Fibroblast of peridontal ligament (primary cell): ENCODE data around the gene SPARC.
"Not testable (repeated sequence)": the region's sequence is repeated elsewhere in the genome, so short reads cannot be mapped to it uniquely, and the experiment has no call there.

Experiments used
- DNase-seq: peaks from one replicate; pipeline ENCODE4 v3.0.0-alpha.2; 2010; ENCODE audit errors: extremely low read depth

The SPARC gene

DNA sequence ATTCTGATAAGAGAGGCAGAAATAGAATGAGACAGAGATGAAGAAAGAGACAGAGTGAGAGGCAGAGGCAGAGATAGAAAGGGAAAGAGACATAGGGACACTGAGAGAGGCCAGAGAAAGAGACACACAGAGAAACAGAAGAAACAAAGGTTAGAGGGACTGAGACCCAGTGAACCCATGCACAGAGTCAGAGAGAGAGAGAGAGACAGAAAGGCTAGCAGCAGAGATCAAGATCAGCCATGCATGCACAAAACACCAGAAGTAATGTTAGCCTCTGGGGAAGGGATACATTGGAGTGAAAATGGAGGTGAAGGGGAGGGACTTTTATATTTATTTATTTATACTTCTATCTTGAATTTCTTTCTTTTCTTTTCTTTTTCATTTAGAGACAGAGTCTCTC, 14.1 kb upstream of the SPARC start:
- no peak for DNase-seq

GRCh38 chr5:151700296-151700695, 13.6 kb upstream of the SPARC start:
- no peak for DNase-seq

- peak; percentile 99 for DNase-seq
Observed at GRCh38 chr5:151699071-151699901, 12.6 kb upstream of the SPARC start.

DNA sequence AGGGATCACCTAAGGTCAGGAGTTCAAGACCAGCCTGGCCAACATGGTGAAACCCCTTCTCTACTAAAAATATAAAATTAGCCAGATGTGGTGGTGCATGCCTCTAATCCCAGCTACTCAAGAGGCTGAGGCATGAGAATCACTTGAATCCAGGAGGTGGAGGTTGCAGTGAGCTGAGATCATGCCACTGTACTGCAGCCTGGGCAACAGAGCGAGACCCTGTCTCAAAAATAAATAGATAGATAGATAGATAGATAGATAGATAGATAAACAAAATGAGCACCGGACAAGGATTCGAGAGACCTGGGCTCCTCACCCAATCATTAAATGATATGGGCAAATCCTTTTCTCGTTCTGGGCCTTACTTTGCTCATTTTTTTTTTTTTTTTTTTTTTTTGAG, 11.4 kb upstream of the SPARC start:
- DNase-seq = not testable (repeated sequence)

DNA sequence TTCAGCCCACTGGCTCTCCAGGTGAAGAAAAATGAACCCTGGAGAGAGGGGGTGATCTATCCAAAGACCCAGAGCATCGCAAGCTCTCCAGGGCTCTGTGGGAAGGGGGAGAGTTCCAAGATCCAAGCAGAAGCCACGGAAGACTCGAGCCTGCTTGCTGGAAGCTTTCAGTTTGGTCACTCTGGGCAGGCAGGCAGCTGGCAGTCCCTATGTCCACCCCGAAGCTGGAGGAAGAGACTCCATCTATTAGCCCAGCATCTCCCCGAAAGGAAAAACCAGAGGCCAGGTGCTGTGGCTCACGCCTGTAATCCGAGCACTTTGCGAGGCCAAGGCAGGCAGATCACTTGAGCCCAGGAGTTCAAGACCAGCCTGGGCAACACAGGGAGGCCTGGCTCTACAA, 10.7 kb upstream of the SPARC start:
- no peak for DNase-seq

- DNase-seq = peak; percentile 100
Observed at GRCh38 chr5:151696470-151697061, 9.9 kb upstream of the SPARC start.

GRCh38 chr5:151695464-151695863, 8.7 kb upstream of the SPARC start:
- peak; percentile 17 for DNase-seq

DNA sequence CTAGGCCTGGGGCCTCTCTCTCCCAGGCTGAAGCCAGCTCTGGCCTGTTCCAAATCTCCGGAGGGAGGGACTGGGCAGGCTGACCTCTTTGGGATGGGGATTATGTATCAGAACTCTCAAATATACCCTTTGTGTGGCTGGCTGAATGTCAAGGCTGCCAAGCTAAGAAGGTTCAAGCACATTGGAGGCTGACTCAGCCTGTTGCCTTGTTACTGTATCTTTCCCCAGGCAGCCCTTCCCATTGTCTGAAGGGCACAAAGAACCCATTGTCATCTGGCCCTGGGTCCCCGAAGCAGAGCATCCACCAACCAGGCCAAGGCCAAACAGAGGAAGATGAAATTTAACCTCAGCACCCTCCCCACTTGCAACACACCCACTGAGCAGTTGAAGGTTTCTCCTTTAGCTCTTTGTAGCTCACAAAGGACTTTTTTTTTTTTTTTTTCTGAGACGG, 7.3 kb upstream of the SPARC start:
- DNase-seq = peak; percentile 84

- DNase-seq = peak; percentile 63
Observed at GRCh38 chr5:151692312-151692711, 5.6 kb upstream of the SPARC start.

DNA sequence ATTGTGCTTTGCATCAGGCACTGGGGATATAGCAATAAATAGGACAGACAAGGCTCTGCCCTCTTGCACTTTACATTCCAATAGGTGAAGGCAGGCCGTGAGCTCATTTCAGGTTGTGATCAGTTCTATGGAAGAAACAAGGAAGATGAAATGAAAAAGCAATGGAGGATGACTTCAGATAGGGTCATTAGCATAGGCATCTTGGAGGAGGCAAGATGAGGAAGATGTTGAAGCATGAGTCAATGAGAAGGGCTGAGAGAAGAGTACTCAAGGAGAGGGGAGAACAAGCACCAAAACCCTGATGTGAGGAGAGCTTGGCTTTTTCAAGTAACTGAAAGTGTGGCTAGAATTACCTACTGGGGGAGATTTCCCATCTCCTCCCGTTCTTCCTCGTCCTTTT, 5.0 kb upstream of the SPARC start:
- DNase-seq = no peak

GRCh38 chr5:151689591-151689990, 2.9 kb upstream of the SPARC start:
- DNase-seq = not testable (repeated sequence)

GRCh38 chr5:151688436-151688835, 1.7 kb upstream of the SPARC start:
- DNase-seq = no peak

GRCh38 chr5:151685749-151686673, 704 bp downstream of the SPARC start:
- peak; percentile 54 for DNase-seq

DNA sequence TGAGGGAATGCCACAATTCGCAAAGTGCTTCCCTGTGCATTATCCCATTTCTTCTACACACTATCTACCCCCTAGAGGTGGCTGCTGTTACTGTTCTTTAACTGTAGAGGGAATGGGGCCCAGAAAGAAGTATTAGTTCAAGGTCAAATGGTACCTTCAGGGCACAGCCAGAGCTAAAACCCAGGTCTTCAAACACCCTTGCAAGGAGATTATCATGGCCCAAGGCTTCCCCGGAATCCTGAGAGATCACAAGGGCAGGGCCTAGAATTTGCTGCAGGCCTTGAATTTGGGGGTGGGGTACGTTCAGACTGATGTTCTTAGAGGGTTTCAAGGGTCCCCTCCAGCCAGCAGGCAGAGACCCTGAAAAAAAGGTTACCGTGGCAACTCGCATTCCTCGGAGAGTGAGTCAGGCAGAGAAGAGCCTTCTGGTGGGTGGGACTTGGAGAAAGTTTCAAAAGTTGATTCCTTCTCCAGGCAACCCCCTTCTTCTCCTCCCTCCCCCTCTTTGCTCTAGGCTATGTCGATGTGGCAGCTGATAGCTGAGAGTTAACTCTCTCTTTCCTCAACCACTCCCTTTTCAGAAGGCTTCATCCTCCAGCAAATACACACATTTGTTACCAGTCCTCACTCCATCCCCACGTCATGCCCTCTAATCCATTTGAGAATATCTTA, 1.9 kb downstream of the SPARC start:
- peak; percentile 98 for DNase-seq

- no peak for DNase-seq
Observed at GRCh38 chr5:151683986-151684588, 2.6 kb downstream of the SPARC start.

DNA sequence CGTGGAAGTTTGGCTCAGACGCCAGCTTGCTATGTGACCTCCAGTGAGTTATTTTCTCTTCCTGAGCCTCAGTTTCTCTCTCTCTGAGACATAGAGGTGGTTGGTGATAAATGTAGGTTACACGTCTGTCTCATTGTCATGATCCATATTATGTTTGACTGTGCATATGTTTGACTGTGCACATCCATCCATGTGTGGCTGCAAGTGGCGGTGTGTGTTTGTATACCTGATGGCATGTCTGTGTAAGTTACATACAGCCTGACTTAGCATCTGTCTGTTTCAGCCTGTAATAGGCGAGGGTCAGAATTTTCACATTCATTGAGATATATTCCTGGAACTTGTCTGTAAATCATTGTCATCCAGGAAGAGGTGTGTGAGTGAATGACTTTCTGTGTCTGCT, 3.3 kb downstream of the SPARC start:
- no peak for DNase-seq

DNA sequence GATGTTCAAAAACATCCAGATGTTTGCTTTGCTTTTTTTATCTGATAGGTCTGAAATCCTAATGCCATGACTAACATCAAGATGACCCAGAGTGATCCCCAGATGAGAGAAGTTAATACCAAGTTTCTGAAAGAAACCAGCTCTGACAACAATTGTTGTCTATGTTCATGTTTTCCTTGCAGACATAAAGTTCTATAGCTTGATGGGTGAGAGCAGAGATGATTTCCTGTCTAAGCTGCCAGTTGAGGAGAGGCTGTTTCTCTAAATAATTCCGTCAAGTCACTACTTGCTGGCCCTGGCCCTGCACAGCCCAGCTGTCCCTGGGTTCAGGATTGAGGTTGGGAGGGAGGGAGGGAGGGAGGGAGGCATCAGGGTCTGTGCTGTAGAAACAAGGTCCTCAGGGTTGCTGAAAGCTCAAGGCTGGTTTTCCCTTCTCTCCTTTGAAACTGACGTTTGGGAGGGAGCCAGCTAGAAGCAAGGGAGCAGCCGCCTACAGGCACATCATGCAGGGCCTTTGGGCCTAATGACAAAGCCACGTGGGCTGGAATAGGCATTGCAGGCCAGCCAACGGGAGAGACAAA, 3.9 kb downstream of the SPARC start:
- peak; percentile 55 for DNase-seq

GRCh38 chr5:151682240-151682639, 4.5 kb downstream of the SPARC start:
- peak; percentile 64 for DNase-seq

GRCh38 chr5:151680944-151681427, 5.7 kb downstream of the SPARC start:
- DNase-seq = peak; percentile 47

DNA sequence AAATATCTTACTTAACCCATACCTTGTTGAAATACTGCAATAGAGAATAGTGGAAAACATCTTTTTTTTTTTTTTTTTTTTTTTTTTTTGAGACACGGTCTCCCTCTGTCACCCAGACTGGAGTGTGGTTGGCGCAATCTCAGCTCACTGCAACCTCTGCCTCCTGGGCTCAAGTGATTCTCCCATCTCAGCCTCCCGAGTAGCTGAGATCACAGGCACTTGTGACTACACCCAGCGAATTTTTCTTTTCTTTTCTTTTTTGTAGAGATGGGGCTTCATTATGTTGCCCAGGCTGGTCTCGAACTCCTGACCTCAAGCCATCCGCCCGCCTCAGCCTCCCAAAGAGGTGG, 6.6 kb downstream of the SPARC start:
- peak; percentile 39 for DNase-seq
